OCI-LY7 (cell line): ENCODE results near the gene SEPTIN10. TPM values are rescaled to one million over a fixed set of nuclear protein-coding genes. Genes with fewer than 3 reads are reported as not detected.

ENCODE experiments used
- BruUV-seq: library from RNA; stranded (reverse); fragments of 400-500 nt; replicated peaks from 2 replicates; lab custom pipeline; 2021; lab: Mats Ljungman, UMichigan
- CTCF ChIA-PET: fragments of 300-600 bp; sonication (Branson Sonifier 250); formaldehyde crosslinking; loops from one replicate; lab custom pipeline; 2022; ENCODE audit warnings: antibody characterized with exemption; ENCODE audit not compliant: unreplicated experiment; lab: Charles Lee
- POLR2A ChIA-PET: fragments of 300-600 bp; sonication (Branson Sonifier 250); formaldehyde crosslinking; loops from one replicate; lab custom pipeline; 2022; ENCODE audit warnings: antibody characterized with exemption; lab: Charles Lee
- DNase-seq: peaks from one replicate; pipeline ENCODE4 v3.0.0-alpha.2; 2015; ENCODE audit warnings: low spot score
- H2AFZ ChIP-seq: fragments of 200-600 bp; sonication (generic), shearing (Covaris generic); 2 replicates; pipeline ENCODE4 v1.6.1; 2014; ENCODE audit warnings: mild to moderate bottlenecking, antibody characterized with exemption, low read length, moderate library complexity
- H3K27ac ChIP-seq: fragments of 200-600 bp; sonication (generic); 2 replicates; pipeline ENCODE4 v1.5.1; 2014; ENCODE audit warnings: mixed run types, low read depth, mild to moderate bottlenecking, moderate library complexity, low read length, inconsistent platforms; ENCODE audit not compliant: poor library complexity, severe bottlenecking
- H3K36me3 ChIP-seq: fragments of 200-600 bp; sonication (generic); 2 replicates; pipeline ENCODE4 v1.6.1; 2014; ENCODE audit warnings: mild to moderate bottlenecking, antibody characterized with exemption, low read length, moderate library complexity, mixed read lengths; ENCODE audit not compliant: insufficient read depth
- H3K4me1 ChIP-seq: fragments of 200-600 bp; sonication (generic); 2 replicates; pipeline ENCODE4 v1.5.1; 2014; ENCODE audit warnings: mild to moderate bottlenecking, low read length; ENCODE audit not compliant: insufficient read depth, poor library complexity, severe bottlenecking
- H3K4me2 ChIP-seq: fragments of 200-600 bp; sonication (generic); 2 replicates; pipeline ENCODE4 v1.6.1; 2014; ENCODE audit warnings: mild to moderate bottlenecking, low read length
- H3K4me3 ChIP-seq: fragments of 200-600 bp; sonication (generic); 2 replicates; pipeline ENCODE4 v1.5.1; 2014; ENCODE audit warnings: mild to moderate bottlenecking, low read depth, low read length; ENCODE audit not compliant: poor library complexity, severe bottlenecking
- H3K79me2 ChIP-seq: fragments of 200-600 bp; sonication (generic); 2 replicates; pipeline ENCODE4 v1.6.1; 2016; ENCODE audit warnings: low read depth, mild to moderate bottlenecking, low read length, moderate library complexity, mixed read lengths; ENCODE audit not compliant: insufficient read depth
- H3K9me2 ChIP-seq: fragments of 200-600 bp; sonication (generic); 2 replicates; pipeline ENCODE4 v1.6.1; 2016; ENCODE audit warnings: mild to moderate bottlenecking, low read length, mixed read lengths; ENCODE audit not compliant: insufficient read depth
- H3K9me3 ChIP-seq: fragments of 200-600 bp; sonication (generic); 2 replicates; pipeline ENCODE4 v1.6.1; 2014; ENCODE audit warnings: mild to moderate bottlenecking, mixed run types, low read length, mixed read lengths
- H4K20me1 ChIP-seq: fragments of 200-600 bp; sonication (generic); 2 replicates; pipeline ENCODE4 v1.6.1; 2014; ENCODE audit warnings: mild to moderate bottlenecking, antibody characterized with exemption, low read length, moderate library complexity, mixed read lengths; ENCODE audit not compliant: insufficient read depth
- CTCF ChIP-seq: fragments of 200-600 bp; sonication (generic); conservative IDR thresholded peaks from 2 replicates; pipeline ENCODE4 v1.5.1; 2014; ENCODE audit warnings: mild to moderate bottlenecking, antibody characterized with exemption, low read length, moderate library complexity, mixed read lengths
- EZH2phosphoT487 ChIP-seq: fragments of 200-600 bp; sonication (generic); IDR thresholded peaks from 2 replicates; pipeline ENCODE4 v1.6.1; 2018; ENCODE audit warnings: low read depth, borderline replicate concordance, mild to moderate bottlenecking, mixed run types, antibody characterized with exemption, low read length, moderate library complexity, mixed read lengths
- intact Hi-C: fragments of 100-400 bp; cut with micrococcal nuclease; formaldehyde crosslinking; loops from one replicate; pipeline ENCODE4 v1.10.0; 2022; ENCODE audit not compliant: unreplicated experiment
- total RNA-seq, 2 experiments: library from RNA; depleted of rRNA in 1 of 2; stranded (reverse); fragments of >200 nt in 1 of 2; shearing (Covaris generic) in 1 of 2; gene quantifications; 2 replicates each; pipeline ENCODE4 v1.2.3, GENCODE V29; 2014 to 2022

Gene SEPTIN10
- total RNA-seq, 2 experiments from 2014 or later: not detected

DNA sequence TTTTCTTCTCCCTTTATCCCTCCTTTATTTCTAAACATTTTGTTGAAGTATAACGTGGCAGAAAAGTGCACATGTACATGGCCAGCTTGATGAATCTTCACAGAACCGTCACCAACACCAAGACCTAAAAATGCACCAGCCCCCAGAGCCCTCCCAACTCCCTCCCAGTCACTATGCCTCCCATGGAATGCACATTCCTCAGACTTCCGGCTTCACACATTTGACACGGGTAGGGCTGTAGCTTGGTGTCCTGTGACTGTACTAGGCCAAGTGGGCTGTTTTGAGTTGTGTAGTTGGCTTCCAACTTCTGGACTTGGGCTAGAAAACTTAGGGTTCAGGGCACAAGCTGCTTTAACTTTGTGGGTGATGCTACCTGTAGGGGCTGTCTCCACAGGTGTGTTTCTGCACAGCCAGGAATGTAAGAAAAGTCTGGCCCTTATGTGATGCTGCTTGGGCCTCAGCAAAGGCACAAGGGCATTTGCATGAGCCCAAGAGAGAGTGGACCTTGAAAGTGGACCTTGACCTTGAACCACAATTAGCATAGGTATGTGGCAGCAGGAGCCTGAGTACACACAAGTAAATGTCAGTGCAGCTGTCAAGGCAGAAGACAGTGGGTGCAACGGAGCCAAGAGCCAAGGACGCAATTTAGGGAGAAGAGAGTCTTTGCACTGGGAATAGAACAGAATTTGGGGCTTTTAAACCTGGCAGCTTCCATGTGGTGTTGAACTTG lies 78.4 kb downstream of the SEPTIN10 start:
- Histone ChIP-seq H3K9me2 (no peaks in the 10 kb centered on the region), H3K4me3 (no peak overlapping the region), H3K4me2 (no peak overlapping the region), H3K27ac (no peak overlapping the region), H3K4me1 (no peaks in the 10 kb centered on the region), H3K36me3 (no peaks in the 10 kb centered on the region), H3K79me2 (no peaks in the 10 kb centered on the region), H2AFZ (no peak overlapping the region), H4K20me1 (no peaks in the 10 kb centered on the region), H3K9me3 (no peaks in the 10 kb centered on the region)
- intact Hi-C loops: no loop called here
- TF ChIP-seq CTCF: no peak
- no peak for TF ChIP-seq EZH2phosphoT487
- BruUV-seq: no TSS peak
- no peak for DNase-seq
- ChIA-PET CTCF (no interaction called here), POLR2A (no interaction called here)

DNA sequence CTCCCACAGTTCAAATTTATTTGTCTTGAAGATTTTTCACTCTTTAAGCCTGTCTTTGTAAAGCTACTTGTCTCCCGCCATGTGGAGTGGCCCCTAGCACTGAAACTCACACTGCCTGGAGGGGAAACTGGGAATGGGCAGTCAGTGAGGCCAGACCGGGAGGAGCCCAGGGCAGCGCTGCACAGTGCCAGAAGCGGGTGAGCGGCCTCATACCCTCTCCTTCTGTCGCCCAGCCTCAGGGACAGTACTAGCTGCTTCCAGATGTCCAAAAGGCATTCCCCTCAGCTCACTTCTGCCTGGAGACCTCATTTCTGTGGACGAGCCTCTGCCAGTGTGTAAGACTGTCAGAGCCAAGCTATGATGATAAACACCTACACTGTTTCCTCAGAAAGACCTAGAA lies 79.9 kb downstream of the SEPTIN10 start:
- BruUV-seq: no TSS peak
- Histone ChIP-seq H4K20me1 (no peaks in the 10 kb centered on the region), H3K9me2 (no peaks in the 10 kb centered on the region), H3K36me3 (no peaks in the 10 kb centered on the region), H3K27ac (no peak overlapping the region), H3K9me3 (no peaks in the 10 kb centered on the region), H3K4me1 (no peaks in the 10 kb centered on the region), H3K4me2 (no peak overlapping the region), H2AFZ (no peak overlapping the region), H3K79me2 (no peaks in the 10 kb centered on the region), H3K4me3 (no peak overlapping the region)
- ChIA-PET POLR2A (no interaction called here), CTCF (no interaction called here)
- DNase-seq: no peak
- TF ChIP-seq CTCF: no peak
- no peak for TF ChIP-seq EZH2phosphoT487
- intact Hi-C loops: no loop called here

- Histone ChIP-seq H3K36me3 (no peaks in the 10 kb centered on the region), H3K27ac (no peak overlapping the region), H3K4me2 (no peak overlapping the region), H2AFZ (no peak overlapping the region), H3K4me3 (no peak overlapping the region), H3K9me2 (no peaks in the 10 kb centered on the region), H3K9me3 (no peaks in the 10 kb centered on the region), H4K20me1 (no peaks in the 10 kb centered on the region), H3K4me1 (no peaks in the 10 kb centered on the region), H3K79me2 (no peaks in the 10 kb centered on the region)
- TF ChIP-seq EZH2phosphoT487 (no peak), CTCF (no peak)
- ChIA-PET POLR2A (no interaction called here), CTCF (no interaction called here)
- intact Hi-C loops: no loop called here
- no peak for DNase-seq
- BruUV-seq: no TSS peak
Observed at GRCh38 chr2:109532728-109533076, 81.1 kb downstream of the SEPTIN10 start.
